ENCODE data around the gene HYAL2.

- TF ChIP-seq POLR2A (IDR thresholded peaks at IDR 0.05; ENCODE audit: control extremely low read depth in 1 of 2, low read depth in 2 of 2, low read length in 2 of 2) (no peak), CTCF (IDR thresholded peaks at IDR 0.05; ENCODE audit: control extremely low read depth in 1 of 3, insufficient read depth in 1 of 3, low read depth in 1 of 3, low read length in 3 of 3) (no peak), TAF1 (IDR thresholded peaks at IDR 0.05; ENCODE audit: low read depth, low read length) (no peak), CREB1 (IDR thresholded peaks at IDR 0.05) (no peak), HDAC2 (IDR thresholded peaks at IDR 0.05; ENCODE audit: borderline replicate concordance in 1 of 2, low read depth in 2 of 2, low read length in 2 of 2) (no peak), KDM1A (IDR thresholded peaks at IDR 0.05; ENCODE audit: borderline replicate concordance, low read length) (no peak), RAD21 (IDR thresholded peaks at IDR 0.05 in 1 of 2, conservative IDR thresholded peaks at IDR 0.05 in 1 of 2; ENCODE audit: low read depth in 2 of 2, low read length in 2 of 2) (no peak), TBP (IDR thresholded peaks at IDR 0.05; ENCODE audit: low read depth, low read length) (no peak), EZH2 (IDR thresholded peaks at IDR 0.05; ENCODE audit: low read depth, low read length, severe bottlenecking) (no peak), EP300 (IDR thresholded peaks at IDR 0.05; ENCODE audit: borderline replicate concordance in 1 of 2, low read depth in 2 of 2, low read length in 2 of 2) (no peak), POLR2AphosphoS5 (IDR thresholded peaks at IDR 0.05; ENCODE audit: low read depth, low read length) (0 out of 2 replicates have a peak, but pooled peaks have one; percentile 21), ATF2 (IDR thresholded peaks at IDR 0.05; ENCODE audit: low read length) (no peak), RXRA (IDR thresholded peaks at IDR 0.05; ENCODE audit: insufficient read depth, low read depth, low read length) (no peak)
These were observed 42.1 kb upstream of the HYAL2 start for GRCh38 chr3:50364573-50365079.
